ENCODE results near the gene PPFIA2.
A peak's percentile ranks its signal among the peaks of the same experiment; 100 is the strongest.

The PPFIA2 gene

DNA sequence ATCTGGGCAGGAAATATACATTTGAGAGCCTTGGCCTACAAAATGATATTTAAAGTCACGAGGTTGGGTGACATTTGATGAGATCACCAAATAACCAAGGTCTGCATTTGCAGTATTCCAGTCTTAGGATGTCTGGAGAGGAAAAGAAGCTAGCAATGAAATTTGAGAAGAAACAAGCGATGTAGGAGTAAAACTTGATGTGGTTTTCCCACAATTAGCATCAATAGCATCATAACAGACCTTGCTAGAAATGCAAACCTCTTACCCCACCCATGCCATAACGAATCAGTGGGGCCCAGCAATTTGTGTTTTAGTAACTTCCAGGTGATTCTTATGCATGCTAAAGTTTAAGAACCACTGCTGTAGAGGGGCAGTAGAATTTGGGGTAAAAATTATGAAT lies 219.9 kb downstream of the PPFIA2 start:
- no peak overlapping the region for H3K4me3 ChIP-seq (ENCODE audit: control insufficient read depth in 1 of 7, extremely low read depth in 1 of 7, insufficient read depth in 4 of 7, low read depth in 2 of 7, low read length in 6 of 7)
- ChIA-PET CTCF (no interaction called here), POLR2A (no interaction called here)
- no peak overlapping the region for H3K27ac ChIP-seq (ENCODE audit: insufficient read depth in 1 of 2, low read depth in 1 of 2, low read length in 2 of 2, poor library complexity in 1 of 2, severe bottlenecking in 2 of 2)
- no peak for DNase-seq
- H3K4me1 ChIP-seq (ENCODE audit: control extremely low read depth in 1 of 4, control insufficient read depth in 4 of 4, insufficient read depth in 4 of 4, low read length in 3 of 4) = no peaks in the 10 kb centered on the region
- no peaks in the 10 kb centered on the region for H3K27me3 ChIP-seq (replicated peaks in 2 of 5; ENCODE audit: control insufficient read depth in 4 of 5, insufficient read depth in 5 of 5, low read length in 4 of 5)
- 100% methylated on average over 1 of the region's 3 CpGs for WGBS (ENCODE audit: insufficient coverage)
- no peaks in the 10 kb centered on the region for H3K9me3 ChIP-seq (ENCODE audit: control extremely low read depth in 1 of 5, control insufficient read depth in 4 of 5, insufficient read depth in 2 of 5, low read depth in 1 of 5, low read length in 4 of 5)
- no peaks in the 10 kb centered on the region for H3K36me3 ChIP-seq (ENCODE audit: control insufficient read depth in 4 of 4, insufficient read depth in 4 of 4, low read length in 3 of 4)

DNA sequence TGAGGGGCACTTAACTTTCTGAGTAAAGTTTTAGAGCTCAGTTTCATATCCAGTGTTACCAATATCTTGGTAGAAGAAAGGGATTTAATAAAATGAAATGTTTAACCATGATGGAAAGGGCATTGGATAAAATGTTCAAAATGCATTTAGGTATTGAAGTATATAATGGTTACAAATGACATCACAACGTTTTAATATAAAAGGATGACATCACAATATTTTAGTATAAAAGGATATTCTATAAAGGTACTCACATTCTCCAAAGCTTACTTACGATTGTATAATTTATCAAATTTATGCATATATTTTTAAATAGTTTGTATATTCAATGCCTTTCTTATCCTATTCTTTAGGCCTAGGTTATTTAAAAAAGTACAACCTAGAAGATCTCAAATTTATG lies 226.1 kb downstream of the PPFIA2 start:
- no peak for DNase-seq
- WGBS (ENCODE audit: insufficient coverage) = no CpG with 5 or more reads among the region's 2 CpGs

DNA sequence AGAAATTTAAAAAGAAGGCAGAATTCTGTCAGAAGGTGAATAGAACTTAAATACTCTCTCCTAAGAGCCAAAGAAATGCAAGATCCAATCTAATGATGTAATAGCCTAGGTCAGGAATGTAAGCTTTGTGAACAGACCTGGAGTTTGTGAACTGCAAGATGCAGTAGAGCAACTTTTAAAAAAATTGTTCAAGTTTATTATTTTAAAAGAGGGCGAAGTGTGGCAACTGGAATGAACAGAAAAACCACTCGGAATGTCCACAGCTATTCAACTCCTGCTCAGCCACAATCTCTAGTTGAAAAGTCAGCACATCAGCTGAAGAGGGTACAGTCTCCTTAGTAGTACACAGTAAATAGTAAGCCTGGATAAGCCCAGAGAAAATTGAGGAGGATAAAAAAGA lies 228.8 kb downstream of the PPFIA2 start:
- no peaks in the 10 kb centered on the region for H3K4me1 ChIP-seq (ENCODE audit: control extremely low read depth in 1 of 4, control insufficient read depth in 4 of 4, insufficient read depth in 4 of 4, low read length in 3 of 4)
- no peak overlapping the region for H3K27ac ChIP-seq (ENCODE audit: insufficient read depth in 1 of 2, low read depth in 1 of 2, low read length in 2 of 2, poor library complexity in 1 of 2, severe bottlenecking in 2 of 2)
- no peak for DNase-seq
- POLR2A ChIA-PET = no interaction called here
- H3K27me3 ChIP-seq (replicated peaks in 2 of 5; ENCODE audit: control insufficient read depth in 4 of 5, insufficient read depth in 5 of 5, low read length in 4 of 5) = no peaks in the 10 kb centered on the region
- WGBS (ENCODE audit: insufficient coverage) = 100% methylated on average over 2 of the region's 2 CpGs
- CTCF ChIA-PET = no interaction called here
- H3K9me3 ChIP-seq (ENCODE audit: control extremely low read depth in 1 of 5, control insufficient read depth in 4 of 5, insufficient read depth in 2 of 5, low read depth in 1 of 5, low read length in 4 of 5) = no peaks in the 10 kb centered on the region
- no peak overlapping the region for H3K4me3 ChIP-seq (ENCODE audit: control insufficient read depth in 1 of 7, extremely low read depth in 1 of 7, insufficient read depth in 4 of 7, low read depth in 2 of 7, low read length in 6 of 7)
- H3K36me3 ChIP-seq (ENCODE audit: control insufficient read depth in 4 of 4, insufficient read depth in 4 of 4, low read length in 3 of 4) = no peaks in the 10 kb centered on the region

More for the DNA sequence above, 226.1 kb downstream of the PPFIA2 start:
- H3K27me3 ChIP-seq (replicated peaks in 2 of 5; ENCODE audit: control insufficient read depth in 4 of 5, insufficient read depth in 5 of 5, low read length in 4 of 5) = no peaks in the 10 kb centered on the region
- H3K9me3 ChIP-seq (ENCODE audit: control extremely low read depth in 1 of 5, control insufficient read depth in 4 of 5, insufficient read depth in 2 of 5, low read depth in 1 of 5, low read length in 4 of 5) = no peaks in the 10 kb centered on the region
- H3K4me3 ChIP-seq (ENCODE audit: control insufficient read depth in 1 of 7, extremely low read depth in 1 of 7, insufficient read depth in 4 of 7, low read depth in 2 of 7, low read length in 6 of 7) = no peak overlapping the region
- POLR2A ChIA-PET = no interaction called here
- CTCF ChIA-PET = no interaction called here
- no peaks in the 10 kb centered on the region for H3K36me3 ChIP-seq (ENCODE audit: control insufficient read depth in 4 of 4, insufficient read depth in 4 of 4, low read length in 3 of 4)
- no peaks in the 10 kb centered on the region for H3K4me1 ChIP-seq (ENCODE audit: control extremely low read depth in 1 of 4, control insufficient read depth in 4 of 4, insufficient read depth in 4 of 4, low read length in 3 of 4)
- H3K27ac ChIP-seq (ENCODE audit: insufficient read depth in 1 of 2, low read depth in 1 of 2, low read length in 2 of 2, poor library complexity in 1 of 2, severe bottlenecking in 2 of 2) = no peak overlapping the region

DNA sequence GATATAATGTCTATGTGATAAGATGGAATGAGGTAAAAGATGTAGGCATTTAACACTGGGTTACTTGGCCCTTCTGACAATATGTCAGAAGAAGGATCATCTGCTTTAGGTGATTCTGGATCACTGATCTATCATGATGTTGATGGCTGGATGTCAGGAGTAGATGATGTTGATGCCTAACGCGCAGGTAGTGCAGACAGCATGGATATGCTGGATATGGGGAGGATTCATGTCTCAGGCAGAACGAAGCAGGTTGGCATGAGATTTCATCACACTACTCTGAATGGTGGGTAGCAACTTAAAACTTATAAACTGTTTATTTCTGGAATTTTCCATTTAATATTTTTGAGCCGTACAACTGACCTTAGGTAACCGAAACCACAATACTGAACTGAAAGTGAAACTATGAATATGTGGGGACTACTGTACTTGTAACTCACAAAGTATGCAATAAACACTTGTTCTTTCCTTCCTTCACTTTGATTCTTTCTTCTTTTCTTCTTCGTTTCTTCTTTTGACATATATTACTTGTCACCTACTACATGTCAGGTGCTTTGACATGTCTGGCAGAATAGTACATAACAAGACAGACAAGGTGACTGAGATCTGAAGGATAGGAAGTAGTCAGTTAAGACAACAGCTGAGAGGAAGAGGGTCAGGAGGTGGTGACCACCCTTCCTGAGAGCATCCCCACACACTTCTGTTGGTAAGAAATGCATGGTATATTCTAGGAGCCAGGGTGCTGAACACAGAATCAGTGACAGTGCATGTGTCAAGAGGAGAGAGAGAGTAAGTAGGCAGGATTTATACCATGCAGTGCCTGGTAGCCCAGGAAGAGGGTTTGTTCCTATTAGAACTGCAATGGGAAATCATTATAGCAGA lies 238.8 kb downstream of the PPFIA2 start:
- H3K27ac ChIP-seq (ENCODE audit: insufficient read depth in 1 of 2, low read depth in 1 of 2, low read length in 2 of 2, poor library complexity in 1 of 2, severe bottlenecking in 2 of 2) = no peak overlapping the region
- H3K4me3 ChIP-seq (ENCODE audit: control insufficient read depth in 1 of 7, extremely low read depth in 1 of 7, insufficient read depth in 4 of 7, low read depth in 2 of 7, low read length in 6 of 7) = peak overlapping the region in 2 of 7 experiments; percentile 3 to 54
- no peaks in the 10 kb centered on the region for H3K9me3 ChIP-seq (ENCODE audit: control extremely low read depth in 1 of 5, control insufficient read depth in 4 of 5, insufficient read depth in 2 of 5, low read depth in 1 of 5, low read length in 4 of 5)
- peak in 2 of 3 donors; percentile 3 to 12 for DNase-seq
- CTCF ChIA-PET = no interaction called here
- POLR2A ChIA-PET = no interaction called here
- WGBS (ENCODE audit: insufficient coverage) = 100% methylated on average over 2 of the region's 6 CpGs
- H3K4me1 ChIP-seq (ENCODE audit: control extremely low read depth in 1 of 4, control insufficient read depth in 4 of 4, insufficient read depth in 4 of 4, low read length in 3 of 4) = peaks cover 0 to 7% (median under 1%) of the 10 kb centered on the region in 4 experiments
- H3K36me3 ChIP-seq (ENCODE audit: control insufficient read depth in 4 of 4, insufficient read depth in 4 of 4, low read length in 3 of 4) = no peaks in the 10 kb centered on the region
- no peaks in the 10 kb centered on the region for H3K27me3 ChIP-seq (replicated peaks in 2 of 5; ENCODE audit: control insufficient read depth in 4 of 5, insufficient read depth in 5 of 5, low read length in 4 of 5)

DNA sequence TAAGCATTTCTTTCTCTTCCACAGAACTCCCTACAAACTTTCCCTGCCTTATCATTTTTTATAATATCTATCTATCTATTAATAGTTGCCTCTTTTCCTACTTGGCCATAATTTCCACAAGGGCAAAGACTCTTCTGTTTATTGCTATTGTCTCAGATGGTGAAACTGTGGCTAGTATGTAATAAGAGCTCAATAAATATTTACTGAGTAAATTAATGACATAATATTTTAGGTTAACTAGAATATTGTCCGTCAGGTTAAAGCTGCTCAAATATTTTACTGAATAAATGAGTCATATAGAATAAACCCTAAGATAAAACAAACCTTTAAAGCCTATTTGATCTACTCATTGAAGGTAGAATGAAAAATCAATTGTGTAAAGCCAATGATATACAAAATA lies 240.5 kb downstream of the PPFIA2 start:
- Histone ChIP-seq H3K4me1 (ENCODE audit: control extremely low read depth in 1 of 4, control insufficient read depth in 4 of 4, insufficient read depth in 4 of 4, low read length in 3 of 4) (peaks cover 0 to 7% (median under 1%) of the 10 kb centered on the region in 4 experiments), H3K4me3 (ENCODE audit: control insufficient read depth in 1 of 7, extremely low read depth in 1 of 7, insufficient read depth in 4 of 7, low read depth in 2 of 7, low read length in 6 of 7) (no peak overlapping the region), H3K36me3 (ENCODE audit: control insufficient read depth in 4 of 4, insufficient read depth in 4 of 4, low read length in 3 of 4) (no peaks in the 10 kb centered on the region), H3K27me3 (replicated peaks in 2 of 5; ENCODE audit: control insufficient read depth in 4 of 5, insufficient read depth in 5 of 5, low read length in 4 of 5) (no peaks in the 10 kb centered on the region), H3K27ac (ENCODE audit: insufficient read depth in 1 of 2, low read depth in 1 of 2, low read length in 2 of 2, poor library complexity in 1 of 2, severe bottlenecking in 2 of 2) (no peak overlapping the region), H3K9me3 (ENCODE audit: control extremely low read depth in 1 of 5, control insufficient read depth in 4 of 5, insufficient read depth in 2 of 5, low read depth in 1 of 5, low read length in 4 of 5) (no peaks in the 10 kb centered on the region)
- no peak for DNase-seq
- CTCF ChIA-PET = no interaction called here
- POLR2A ChIA-PET = no interaction called here
- WGBS (ENCODE audit: insufficient coverage) = no CpG with 5 or more reads among the region's 1 CpG

DNA sequence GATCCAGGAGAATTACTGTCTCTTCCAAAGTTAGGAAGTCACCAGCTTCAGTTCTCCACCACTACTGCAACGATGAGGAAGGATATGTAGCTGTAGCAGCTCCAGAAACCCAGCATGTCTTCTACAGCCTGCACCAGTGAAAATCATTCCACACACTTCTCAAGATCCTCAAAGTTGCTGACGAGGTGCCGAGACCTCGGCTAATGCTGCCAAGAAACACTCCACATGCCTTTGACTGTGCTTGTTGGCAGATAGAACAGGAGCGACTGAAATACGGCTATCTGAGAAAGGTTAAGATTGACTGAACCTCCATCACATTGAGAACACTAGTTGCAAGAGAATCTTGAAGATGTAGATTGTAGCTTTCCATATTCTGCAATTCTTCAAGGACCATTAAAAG lies 241.9 kb downstream of the PPFIA2 start:
- no peak for DNase-seq
- no peaks in the 10 kb centered on the region for H3K36me3 ChIP-seq (ENCODE audit: control insufficient read depth in 4 of 4, insufficient read depth in 4 of 4, low read length in 3 of 4)
- ChIA-PET CTCF (no interaction called here), POLR2A (no interaction called here)
- H3K4me1 ChIP-seq (ENCODE audit: control extremely low read depth in 1 of 4, control insufficient read depth in 4 of 4, insufficient read depth in 4 of 4, low read length in 3 of 4) = peaks cover 0 to 7% (median under 1%) of the 10 kb centered on the region in 4 experiments
- no peak overlapping the region for H3K4me3 ChIP-seq (ENCODE audit: control insufficient read depth in 1 of 7, extremely low read depth in 1 of 7, insufficient read depth in 4 of 7, low read depth in 2 of 7, low read length in 6 of 7)
- H3K27ac ChIP-seq (ENCODE audit: insufficient read depth in 1 of 2, low read depth in 1 of 2, low read length in 2 of 2, poor library complexity in 1 of 2, severe bottlenecking in 2 of 2) = no peak overlapping the region
- H3K9me3 ChIP-seq (ENCODE audit: control extremely low read depth in 1 of 5, control insufficient read depth in 4 of 5, insufficient read depth in 2 of 5, low read depth in 1 of 5, low read length in 4 of 5) = no peaks in the 10 kb centered on the region
- no peaks in the 10 kb centered on the region for H3K27me3 ChIP-seq (replicated peaks in 2 of 5; ENCODE audit: control insufficient read depth in 4 of 5, insufficient read depth in 5 of 5, low read length in 4 of 5)
- WGBS (ENCODE audit: insufficient coverage) = 100% methylated on average over 5 of the region's 6 CpGs

DNA sequence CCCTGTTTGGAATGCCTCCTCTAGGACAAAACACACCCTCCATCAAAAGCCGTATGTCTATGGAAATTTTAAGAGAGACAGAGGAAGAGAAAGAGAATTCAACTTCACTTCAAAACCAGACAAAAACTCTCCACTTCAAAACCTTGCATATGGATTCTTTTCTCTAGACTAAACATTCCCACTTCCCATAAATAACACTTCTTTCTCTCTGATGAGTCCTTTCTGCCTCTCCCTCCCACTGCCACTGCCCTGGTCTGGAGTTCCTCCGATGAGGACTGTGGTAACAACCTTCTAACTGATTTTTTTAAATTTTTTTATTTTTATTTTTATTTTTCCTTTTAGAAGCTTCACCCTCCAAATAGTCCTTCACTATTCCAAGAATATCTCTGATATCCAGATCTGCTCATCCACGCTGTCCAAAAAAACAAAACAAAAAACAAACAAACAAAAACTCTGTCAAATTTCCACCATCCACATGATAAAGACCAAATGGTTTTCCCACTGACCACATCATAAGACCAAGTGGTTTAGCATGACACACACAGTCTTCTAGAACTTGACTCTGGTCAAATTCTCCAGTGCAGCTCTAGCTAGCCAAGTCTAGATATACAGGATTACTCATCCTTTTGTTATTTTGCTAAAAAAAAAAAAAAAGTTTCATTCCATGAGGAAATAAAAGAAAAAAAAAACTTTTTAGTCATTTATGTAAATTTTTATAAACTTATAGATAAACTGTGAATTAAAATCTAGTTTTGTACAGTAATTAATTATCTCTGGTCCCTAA lies 256.0 kb downstream of the PPFIA2 start:
- 33% methylated on average over 1 of the region's 3 CpGs for WGBS (ENCODE audit: insufficient coverage)
- H3K27me3 ChIP-seq (replicated peaks in 2 of 5; ENCODE audit: control insufficient read depth in 4 of 5, insufficient read depth in 5 of 5, low read length in 4 of 5) = peaks cover 0 to 3% (median 0%) of the 10 kb centered on the region in 5 experiments
- ChIA-PET POLR2A (no interaction called here), CTCF (no interaction called here)
- no peaks in the 10 kb centered on the region for H3K9me3 ChIP-seq (ENCODE audit: control extremely low read depth in 1 of 5, control insufficient read depth in 4 of 5, insufficient read depth in 2 of 5, low read depth in 1 of 5, low read length in 4 of 5)
- no peaks in the 10 kb centered on the region for H3K36me3 ChIP-seq (ENCODE audit: control insufficient read depth in 4 of 4, insufficient read depth in 4 of 4, low read length in 3 of 4)
- H3K4me3 ChIP-seq (ENCODE audit: control insufficient read depth in 1 of 7, extremely low read depth in 1 of 7, insufficient read depth in 4 of 7, low read depth in 2 of 7, low read length in 6 of 7) = no peak overlapping the region
- H3K27ac ChIP-seq (ENCODE audit: insufficient read depth in 1 of 2, low read depth in 1 of 2, low read length in 2 of 2, poor library complexity in 1 of 2, severe bottlenecking in 2 of 2) = no peak overlapping the region
- H3K4me1 ChIP-seq (ENCODE audit: control extremely low read depth in 1 of 4, control insufficient read depth in 4 of 4, insufficient read depth in 4 of 4, low read length in 3 of 4) = no peaks in the 10 kb centered on the region
- DNase-seq = no peak
